ENCODE measurements around the gene DNAJC21.

The DNAJC21 gene

DNA sequence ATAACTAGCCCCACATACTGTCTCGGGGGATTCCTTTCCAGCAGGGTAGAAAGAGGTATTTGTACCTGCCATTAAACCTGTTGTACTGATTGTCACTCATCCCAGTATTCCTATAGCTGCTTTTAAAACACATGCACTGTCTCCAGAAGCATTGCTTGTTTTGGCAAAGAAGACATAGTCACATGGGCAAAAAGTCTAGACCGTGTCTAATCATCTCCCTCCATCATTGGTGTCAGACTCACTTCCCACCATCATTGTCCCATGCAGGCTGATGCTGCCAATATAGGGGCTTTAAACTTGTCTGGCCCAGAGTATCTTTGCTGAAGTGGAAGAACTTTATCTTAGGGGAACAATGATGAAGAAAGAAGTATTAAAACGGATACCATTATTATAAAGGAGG lies 12.6 kb downstream of the DNAJC21 start:
- Histone ChIP-seq H3F3A (ENCODE audit: insufficient read depth, low read length) (no peaks in the 10 kb centered on the region), H4K20me1 (ENCODE audit: insufficient read depth, low read length) (no peaks in the 10 kb centered on the region), H3K9me2 (ENCODE audit: low read depth, low read length) (no peaks in the 10 kb centered on the region), H3K9ac (ENCODE audit: low read length) (no peak overlapping the region), H3K4me1 (ENCODE audit: insufficient read depth, low read length, severe bottlenecking) (no peaks in the 10 kb centered on the region), H3K27ac (ENCODE audit: low read depth, low read length, poor library complexity, severe bottlenecking) (no peak overlapping the region), H3K4me3 (ENCODE audit: low read depth, low read length, poor library complexity, severe bottlenecking) (no peak overlapping the region), H2AFZ (ENCODE audit: low read length) (no peak overlapping the region), H3K27me3 (ENCODE audit: insufficient read depth, low read length) (no peaks in the 10 kb centered on the region), H3K9me3 (ENCODE audit: low read length) (no peaks in the 10 kb centered on the region), H3K79me2 (ENCODE audit: insufficient read depth, low read length) (no peaks in the 10 kb centered on the region), H3K36me3 (ENCODE audit: insufficient read depth, low read length) (peaks cover 78% of the 10 kb centered on the region), H3K4me2 (ENCODE audit: low read length) (no peak overlapping the region)
- TF ChIP-seq, protein P1, sequence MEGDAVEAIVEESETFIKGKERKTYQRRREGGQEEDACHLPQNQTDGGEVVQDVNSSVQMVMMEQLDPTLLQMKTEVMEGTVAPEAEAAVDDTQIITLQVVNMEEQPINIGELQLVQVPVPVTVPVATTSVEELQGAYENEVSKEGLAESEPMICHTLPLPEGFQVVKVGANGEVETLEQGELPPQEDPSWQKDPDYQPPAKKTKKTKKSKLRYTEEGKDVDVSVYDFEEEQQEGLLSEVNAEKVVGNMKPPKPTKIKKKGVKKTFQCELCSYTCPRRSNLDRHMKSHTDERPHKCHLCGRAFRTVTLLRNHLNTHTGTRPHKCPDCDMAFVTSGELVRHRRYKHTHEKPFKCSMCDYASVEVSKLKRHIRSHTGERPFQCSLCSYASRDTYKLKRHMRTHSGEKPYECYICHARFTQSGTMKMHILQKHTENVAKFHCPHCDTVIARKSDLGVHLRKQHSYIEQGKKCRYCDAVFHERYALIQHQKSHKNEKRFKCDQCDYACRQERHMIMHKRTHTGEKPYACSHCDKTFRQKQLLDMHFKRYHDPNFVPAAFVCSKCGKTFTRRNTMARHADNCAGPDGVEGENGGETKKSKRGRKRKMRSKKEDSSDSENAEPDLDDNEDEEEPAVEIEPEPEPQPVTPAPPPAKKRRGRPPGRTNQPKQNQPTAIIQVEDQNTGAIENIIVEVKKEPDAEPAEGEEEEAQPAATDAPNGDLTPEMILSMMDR (IDR thresholded peaks at IDR 0.05; ENCODE audit: low read length): no peak
- no peak for TF ChIP-seq EZH2 (IDR thresholded peaks at IDR 0.05; ENCODE audit: borderline replicate concordance, low read length)

DNA sequence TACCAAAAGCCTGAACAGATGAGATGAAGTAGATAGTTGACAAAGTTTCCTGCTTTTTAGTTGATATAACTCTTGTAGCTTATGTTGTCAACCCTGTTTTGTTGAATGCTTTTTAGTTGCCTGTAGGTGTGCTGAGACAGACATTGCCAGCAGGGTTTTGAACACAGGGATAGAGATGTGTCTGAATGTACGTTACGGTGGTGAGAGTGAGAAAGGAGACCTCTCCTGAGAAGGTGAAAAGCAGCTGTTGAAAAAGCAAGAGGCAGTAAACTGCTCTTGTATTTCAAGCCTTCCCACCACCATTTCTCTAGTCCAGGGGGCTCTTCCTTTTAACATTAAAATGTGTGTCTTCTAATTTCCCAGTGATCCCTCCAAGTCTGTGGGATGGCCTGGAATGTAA lies 14.7 kb downstream of the DNAJC21 start:
- Histone ChIP-seq H3K9me3 (ENCODE audit: low read length) (no peaks in the 10 kb centered on the region), H3K9ac (ENCODE audit: low read length) (no peak overlapping the region), H3K79me2 (ENCODE audit: insufficient read depth, low read length) (no peaks in the 10 kb centered on the region), H4K20me1 (ENCODE audit: insufficient read depth, low read length) (no peaks in the 10 kb centered on the region), H3K4me1 (ENCODE audit: insufficient read depth, low read length, severe bottlenecking) (no peaks in the 10 kb centered on the region), H3K36me3 (ENCODE audit: insufficient read depth, low read length) (peaks cover 68% of the 10 kb centered on the region), H3K27me3 (ENCODE audit: insufficient read depth, low read length) (no peaks in the 10 kb centered on the region), H3K9me2 (ENCODE audit: low read depth, low read length) (no peaks in the 10 kb centered on the region), H3K27ac (ENCODE audit: low read depth, low read length, poor library complexity, severe bottlenecking) (no peak overlapping the region), H3F3A (ENCODE audit: insufficient read depth, low read length) (no peaks in the 10 kb centered on the region), H3K4me2 (ENCODE audit: low read length) (no peak overlapping the region), H3K4me3 (ENCODE audit: low read depth, low read length, poor library complexity, severe bottlenecking) (no peak overlapping the region), H2AFZ (ENCODE audit: low read length) (no peak overlapping the region)
- TF ChIP-seq, protein P1 (IDR thresholded peaks at IDR 0.05; ENCODE audit: low read length): no peak
- no peak for TF ChIP-seq EZH2 (IDR thresholded peaks at IDR 0.05; ENCODE audit: borderline replicate concordance, low read length)

- Histone ChIP-seq H3F3A (ENCODE audit: insufficient read depth, low read length) (no peaks in the 10 kb centered on the region), H3K9me3 (ENCODE audit: low read length) (no peaks in the 10 kb centered on the region), H3K4me1 (ENCODE audit: insufficient read depth, low read length, severe bottlenecking) (no peaks in the 10 kb centered on the region), H3K36me3 (ENCODE audit: insufficient read depth, low read length) (peaks cover 70% of the 10 kb centered on the region), H3K79me2 (ENCODE audit: insufficient read depth, low read length) (no peaks in the 10 kb centered on the region), H3K4me3 (ENCODE audit: low read depth, low read length, poor library complexity, severe bottlenecking) (no peak overlapping the region), H4K20me1 (ENCODE audit: insufficient read depth, low read length) (no peaks in the 10 kb centered on the region), H3K27me3 (ENCODE audit: insufficient read depth, low read length) (no peaks in the 10 kb centered on the region), H3K9ac (ENCODE audit: low read length) (no peak overlapping the region), H2AFZ (ENCODE audit: low read length) (no peak overlapping the region), H3K27ac (ENCODE audit: low read depth, low read length, poor library complexity, severe bottlenecking) (no peak overlapping the region), H3K9me2 (ENCODE audit: low read depth, low read length) (no peaks in the 10 kb centered on the region), H3K4me2 (ENCODE audit: low read length) (no peak overlapping the region)
- TF ChIP-seq, protein P1 (IDR thresholded peaks at IDR 0.05; ENCODE audit: low read length): no peak
- no peak for TF ChIP-seq EZH2 (IDR thresholded peaks at IDR 0.05; ENCODE audit: borderline replicate concordance, low read length)
Measured at GRCh38 chr5:34944460-34945047, 15.2 kb downstream of the DNAJC21 start.
